ENCODE data around the gene TMEM176B. TPM values are rescaled to one million over a fixed set of nuclear protein-coding genes. Genes with fewer than 3 reads are reported as not detected.

Gene TMEM176B
- not detected in 2 replicates for total RNA-seq

GRCh38 chr7:150799741-150800580 lies at the start of gene TMEM176B:
TSS of gene TMEM176B (minus strand) at chr7:150800364. CDS start at chr7:150796569, 3,795 bp downstream.

GRCh38 chr7:150800581-150801241 lies 547 bp upstream of the TMEM176B start, which contains the start of gene TMEM176A:
TSS of gene TMEM176A (plus strand) at chr7:150800769. CDS start at chr7:150801551, 782 bp downstream.

Other genes with a start within 250 kb of the TMEM176B start
- 131 and 293 TPM in 2 replicates for gene GIMAP4, start 233.0 kb downstream of the TMEM176B start, total RNA-seq
- 136 and 201 TPM in 2 replicates for gene GIMAP6, start 168.0 kb downstream of the TMEM176B start, total RNA-seq
- gene GIMAP2, start 114.7 kb downstream of the TMEM176B start, total RNA-seq = 43.5 and 77.4 TPM in 2 replicates
- gene GIMAP1, start 83.8 kb downstream of the TMEM176B start, total RNA-seq = 11.1 and 26.7 TPM in 2 replicates
- 128 and 150 TPM in 2 replicates for gene GIMAP5, start 62.9 kb downstream of the TMEM176B start, total RNA-seq
- gene TMEM176A, start 405 bp upstream of the TMEM176B start, total RNA-seq = 0.25 TPM in 1 of 2 replicates, not detected in the other
- not detected in 2 replicates for gene AOC1, start 52.2 kb upstream of the TMEM176B start, total RNA-seq
- 0.06 TPM in 1 of 2 replicates, not detected in the other for gene KCNH2, start 178.0 kb upstream of the TMEM176B start, total RNA-seq
- gene NOS3, start 190.7 kb upstream of the TMEM176B start, total RNA-seq = 20.9 and 58.7 TPM in 2 replicates
- gene ATG9B, start 224.1 kb upstream of the TMEM176B start, total RNA-seq = 0.19 TPM in 1 of 2 replicates, not detected in the other
- gene ABCB8, start 228.1 kb upstream of the TMEM176B start, total RNA-seq = 14.6 and 26.1 TPM in 2 replicates
- gene ASIC3, start 248.2 kb upstream of the TMEM176B start, total RNA-seq = 0.16 and 0.44 TPM in 2 replicates